Keratinocyte (primary cell): ENCODE results near the gene CD247. TPM values are rescaled to one million over a fixed set of nuclear protein-coding genes. Genes with fewer than 3 reads are reported as not detected.

Experiments
- DNase-seq: peaks from one replicate; pipeline ENCODE4 v3.0.0-alpha.2; 2011; ENCODE audit warnings: low read depth, missing footprints, low spot score
- FAIRE-seq: peaks from 2 replicates; lab custom pipeline; 2011; peaks lifted over from hg19 to GRCh38; lab: Jason Lieb, UNC
- H2AFZ ChIP-seq: 2 replicates; pipeline ENCODE4 v1.6.0; 2012; ENCODE audit warnings: low read length, control low read depth, inconsistent platforms; ENCODE audit not compliant: control insufficient read depth
- H3K27ac ChIP-seq: 2 replicates; pipeline ENCODE4 v1.5.1; 2011; ENCODE audit warnings: low read length; ENCODE audit not compliant: control insufficient read depth, insufficient read depth
- H3K27me3 ChIP-seq: 3 replicates; pipeline ENCODE4 v1.6.0; 2011; ENCODE audit warnings: low read length; ENCODE audit not compliant: control insufficient read depth, insufficient read depth; ENCODE audit errors: extremely low read depth
- H3K36me3 ChIP-seq, 2 experiments: 2 replicates in 1 of 2; 3 replicates in 1 of 2; pipeline ENCODE4 v1.5.1; 2011; ENCODE audit warnings: low read length in 2 of 2, mild to moderate bottlenecking in 1 of 2; ENCODE audit not compliant: control insufficient read depth in 2 of 2, insufficient read depth in 2 of 2; ENCODE audit errors: extremely low read depth in 1 of 2
- H3K4me1 ChIP-seq: 3 replicates; pipeline ENCODE4 v1.5.1; 2011; ENCODE audit warnings: low read length; ENCODE audit not compliant: control insufficient read depth, insufficient read depth; ENCODE audit errors: extremely low read depth
- H3K4me2 ChIP-seq: 3 replicates; pipeline ENCODE4 v1.6.0; 2011; ENCODE audit warnings: low read depth, low read length; ENCODE audit not compliant: control insufficient read depth, insufficient read depth; ENCODE audit errors: extremely low read depth
- H3K4me3 ChIP-seq, 3 experiments: fragments of 200-600 bp in 1 of 3; sonication (generic) in 1 of 3; 2 replicates in 2 of 3; 3 replicates in 1 of 3; pipeline ENCODE4 v1.5.1; 2011 to 2016; ENCODE audit warnings: low read length in 3 of 3, mild to moderate bottlenecking in 3 of 3, control low read depth in 2 of 3, inconsistent platforms in 1 of 3, low read depth in 1 of 3, mixed read lengths in 1 of 3, mixed run types in 1 of 3, moderate library complexity in 1 of 3; ENCODE audit not compliant: control insufficient read depth in 2 of 3, insufficient read depth in 2 of 3; ENCODE audit errors: extremely low read depth in 1 of 3
- H3K79me2 ChIP-seq: 2 replicates; pipeline ENCODE4 v1.6.0; 2012; ENCODE audit warnings: low read length; ENCODE audit not compliant: control insufficient read depth, insufficient read depth
- H3K9ac ChIP-seq: 3 replicates; pipeline ENCODE4 v1.6.0; 2011; ENCODE audit warnings: low read length; ENCODE audit not compliant: control insufficient read depth, insufficient read depth; ENCODE audit errors: extremely low read depth
- H3K9me1 ChIP-seq: 3 replicates; pipeline ENCODE4 v1.6.0; 2011; ENCODE audit warnings: low read length; ENCODE audit not compliant: control insufficient read depth, insufficient read depth; ENCODE audit errors: extremely low read depth
- H3K9me3 ChIP-seq: 2 replicates; pipeline ENCODE4 v1.5.1; 2012; ENCODE audit warnings: low read depth, low read length; ENCODE audit not compliant: control insufficient read depth
- H4K20me1 ChIP-seq: 3 replicates; pipeline ENCODE4 v1.6.0; 2011; ENCODE audit warnings: low read length; ENCODE audit not compliant: control insufficient read depth, insufficient read depth; ENCODE audit errors: extremely low read depth
- CTCF ChIP-seq, 3 experiments: IDR thresholded peaks in 1 of 3; conservative IDR thresholded peaks in 1 of 3; optimal IDR thresholded peaks in 1 of 3; 2 replicates in 2 of 3; 3 replicates in 1 of 3; pipeline versions ENCODE3 to v1.5.1; 2011; ENCODE audit warnings: low read length in 3 of 3, mild to moderate bottlenecking in 3 of 3, moderate library complexity in 2 of 3, control low read depth in 1 of 3, inconsistent platforms in 1 of 3; ENCODE audit not compliant: insufficient read depth in 2 of 3; ENCODE audit errors: extremely low read depth in 1 of 3
- EZH2 ChIP-seq: IDR thresholded peaks from one replicate; pipeline ENCODE4 v1.6.1; 2012; ENCODE audit warnings: inconsistent platforms, mild to moderate bottlenecking, low read length, moderate library complexity
- dilution Hi-C: fragments of 300-500 bp; cut with MboI; formaldehyde crosslinking; loops from one replicate; pipeline ENCODE4 v1.7.0; 2020; ENCODE audit warnings: low sequenced_read_pairs; ENCODE audit not compliant: extremely low pct_ligation_motif_present
- polyA plus RNA-seq, 5 experiments: library from polyadenylated mRNA; depleted of rRNA in 3 of 5; stranded (reverse) in 3 of 5; stranded (forward) in 1 of 5; unstranded in 1 of 5; fragments of >200 nt; gene quantifications; 1 replicate in 1 of 5; 2 replicates in 3 of 5; 3 replicates in 1 of 5; pipeline versions ENCODE4 v1.2.1 to v1.2.3, GENCODE V29; 2011 to 2012; ENCODE audit warnings: missing spikeins in 2 of 5, low read depth in 1 of 5, low replicate concordance in 1 of 5

The CD247 gene
- polyA plus RNA-seq, 1 donor (not counting 4 experiments of a cell fraction or from before 2014, with no cell fraction given) = not detected

- no peaks in the 10 kb centered on the region for H3K79me2 ChIP-seq
- no peak for TF ChIP-seq EZH2
- TF ChIP-seq CTCF (optimal IDR thresholded peaks at IDR 0.05 in 1 of 3, IDR thresholded peaks at IDR 0.05 in 1 of 3, conservative IDR thresholded peaks at IDR 0.05 in 1 of 3; ENCODE audit: extremely low read depth in 1 of 3, insufficient read depth in 2 of 3, low read length in 3 of 3) = no peak
- no peak overlapping the region for H3K9ac ChIP-seq
- no peak for FAIRE-seq
- dilution Hi-C loops = no loop called here
- H3K4me3 ChIP-seq = no peak overlapping the region
- no peak overlapping the region for H2AFZ ChIP-seq
- H3K9me1 ChIP-seq = no peaks in the 10 kb centered on the region
- no peak overlapping the region for H3K27ac ChIP-seq
- H3K27me3 ChIP-seq = no peaks in the 10 kb centered on the region
- peaks cover 1 to 6% of the 10 kb centered on the region in 2 experiments for H3K36me3 ChIP-seq
- no peaks in the 10 kb centered on the region for H3K4me1 ChIP-seq
- H3K9me3 ChIP-seq = no peaks in the 10 kb centered on the region
- no peak overlapping the region for H3K4me2 ChIP-seq
- H4K20me1 ChIP-seq = no peaks in the 10 kb centered on the region
- no peak for DNase-seq
Measured at GRCh38 chr1:167416506-167416905, 101.8 kb downstream of the CD247 start.

DNA sequence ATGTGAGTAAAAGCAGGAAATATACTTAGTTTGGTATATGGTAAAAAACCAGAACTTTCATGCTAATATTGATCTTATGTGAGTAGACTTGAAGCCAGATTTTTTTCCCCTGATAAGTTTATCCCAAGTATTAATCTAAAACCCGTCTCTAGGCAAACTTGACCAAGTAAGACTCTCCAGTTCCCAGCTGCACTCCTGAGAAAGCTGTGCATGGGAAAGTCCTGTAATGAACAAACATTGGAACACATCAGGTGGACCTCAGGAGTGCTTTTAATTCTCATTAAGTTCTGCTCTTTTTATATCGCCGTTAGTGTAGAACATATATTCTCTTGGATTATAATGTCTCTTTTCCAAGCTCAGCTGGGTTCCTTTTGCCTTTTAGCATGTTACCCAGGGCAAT is 105.0 kb downstream of the CD247 start:
- Histone ChIP-seq H2AFZ (no peak overlapping the region), H4K20me1 (no peaks in the 10 kb centered on the region), H3K79me2 (no peaks in the 10 kb centered on the region), H3K36me3 (peaks cover 1 to 6% of the 10 kb centered on the region in 2 experiments), H3K27me3 (no peaks in the 10 kb centered on the region), H3K4me1 (no peaks in the 10 kb centered on the region), H3K4me3 (no peak overlapping the region), H3K9me3 (no peaks in the 10 kb centered on the region), H3K9me1 (no peaks in the 10 kb centered on the region), H3K27ac (no peak overlapping the region), H3K9ac (no peak overlapping the region), H3K4me2 (no peak overlapping the region)
- dilution Hi-C loops = no loop called here
- DNase-seq (no peak), FAIRE-seq (no peak)
- TF ChIP-seq EZH2 = no peak
- TF ChIP-seq CTCF (optimal IDR thresholded peaks at IDR 0.05 in 1 of 3, IDR thresholded peaks at IDR 0.05 in 1 of 3, conservative IDR thresholded peaks at IDR 0.05 in 1 of 3; ENCODE audit: extremely low read depth in 1 of 3, insufficient read depth in 2 of 3, low read length in 3 of 3) = no peak
